HG03558 (cell line): ENCODE measurements around the gene UQCRC2.
A peak's percentile ranks its signal among the peaks of the same experiment; 100 is the strongest.
"Not testable (repeated sequence)": the region's sequence is repeated elsewhere in the genome, so short reads cannot be mapped to it uniquely, and the experiment has no call there.

ENCODE experiments used
- ATAC-seq: cut with Tn5 transposase; IDR thresholded peaks from one replicate; pipeline ENCODE4 v1.9.1; 2021; ENCODE audit warnings: moderate number of reproducible peaks; ENCODE audit not compliant: unreplicated experiment; ENCODE audit errors: extremely low read depth

Gene UQCRC2

GRCh38 chr16:21952793-21953540, at the start of gene UQCRC2:
Gene UQCRC2, plus strand, starts transcription at chr16:21953361. Its CDS starts 63 bp downstream, at chr16:21953424.
- peak; percentile 59 for ATAC-seq

- ATAC-seq, result not testable (repeated sequence)
Observed at GRCh38 chr16:21932650-21933049, 20.5 kb upstream of the UQCRC2 start.

GRCh38 chr16:21933316-21933715, 19.8 kb upstream of the UQCRC2 start:
- ATAC-seq, result not testable (repeated sequence)

- ATAC-seq, result not testable (repeated sequence)
Observed at GRCh38 chr16:21933790-21934189, 19.4 kb upstream of the UQCRC2 start.

DNA sequence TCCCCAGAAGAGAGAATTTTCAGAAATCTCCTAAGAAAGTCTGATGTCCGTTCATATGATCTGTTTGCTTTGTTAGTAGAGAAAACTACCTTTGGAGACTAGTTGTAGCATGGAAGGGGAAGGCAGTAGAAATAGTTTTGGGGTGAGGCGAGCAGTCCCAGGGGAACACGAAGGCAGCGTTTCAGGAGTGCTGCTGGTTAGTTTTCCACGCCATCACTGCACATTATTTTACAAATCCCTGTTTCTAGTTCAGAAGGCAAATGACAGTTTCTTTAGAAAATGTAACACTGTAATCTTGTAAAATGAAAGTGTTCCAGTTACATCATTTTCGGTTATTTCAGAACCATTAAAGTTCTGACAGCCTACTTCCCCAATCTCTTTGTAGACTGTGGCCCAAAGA, 16.9 kb upstream of the UQCRC2 start:
- ATAC-seq, result not testable (repeated sequence)

GRCh38 chr16:21937336-21937829, 15.8 kb upstream of the UQCRC2 start:
- no peak for ATAC-seq

- no peak for ATAC-seq
Observed at GRCh38 chr16:21940570-21940969, 12.6 kb upstream of the UQCRC2 start.

- ATAC-seq, result no peak
Observed at GRCh38 chr16:21943571-21943970, 9.6 kb upstream of the UQCRC2 start.

GRCh38 chr16:21946889-21947635, 6.1 kb upstream of the UQCRC2 start:
- no peak for ATAC-seq

DNA sequence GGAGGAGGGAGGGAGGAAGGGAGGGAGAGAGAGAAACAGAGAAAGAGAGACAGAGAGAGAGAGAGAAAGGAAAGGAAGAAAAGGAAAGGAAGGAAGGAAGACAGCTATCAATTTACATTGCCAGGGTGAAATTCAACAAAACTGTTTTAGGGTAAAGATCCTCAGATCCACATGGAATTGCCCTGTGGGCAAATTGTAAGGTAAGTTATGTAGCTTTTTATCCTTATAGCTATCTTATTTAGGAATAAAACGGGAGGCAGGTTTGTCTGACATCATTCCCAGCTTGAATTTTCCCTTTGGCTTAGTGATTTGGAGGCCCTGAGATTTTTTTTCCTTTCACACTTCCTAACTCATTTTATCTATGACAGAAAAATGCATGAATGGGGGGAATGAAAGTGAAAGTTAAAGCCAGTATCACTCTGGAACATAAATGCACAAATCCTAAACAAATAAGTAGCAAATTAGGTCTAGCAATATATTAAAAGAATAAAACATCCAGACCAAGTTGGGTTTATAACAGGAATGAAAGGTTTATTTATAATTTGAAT, 3.4 kb upstream of the UQCRC2 start:
- ATAC-seq, result no peak

DNA sequence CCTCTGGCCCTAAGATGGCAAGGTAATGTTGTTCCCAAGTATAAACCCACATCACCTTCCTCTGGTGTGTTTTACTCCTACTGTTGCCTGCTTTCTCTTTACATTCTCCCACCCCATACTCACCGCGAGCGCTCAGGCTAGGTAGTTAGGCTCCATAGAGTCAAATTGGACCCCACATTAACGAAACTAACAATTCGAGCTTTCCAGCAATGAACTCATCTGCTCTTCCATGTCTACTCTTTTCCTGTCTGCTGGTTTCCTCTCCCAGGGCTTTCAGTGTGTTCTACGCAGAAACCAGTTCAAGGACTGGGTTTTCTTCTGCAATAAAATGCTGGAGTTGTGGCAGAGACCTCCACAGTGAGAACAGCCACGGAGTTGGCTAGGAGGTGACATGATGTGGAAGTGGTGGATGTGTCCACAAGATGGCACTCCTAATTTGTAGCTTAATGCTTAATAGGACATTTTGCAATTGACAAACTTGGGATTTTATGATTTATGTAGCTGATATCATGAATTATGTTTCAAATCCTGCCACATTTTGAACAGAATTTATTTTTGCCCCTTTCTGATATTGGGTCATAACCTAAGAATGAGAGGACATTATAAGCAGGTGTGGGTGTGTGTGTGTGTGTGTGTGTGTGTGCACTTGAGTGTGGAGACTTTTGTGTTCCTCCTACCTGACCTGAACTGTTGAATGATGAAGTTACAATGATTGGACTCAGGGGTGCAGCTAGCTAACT, 2.2 kb upstream of the UQCRC2 start:
- ATAC-seq, result no peak

- ATAC-seq, result no peak
Observed at GRCh38 chr16:21952040-21952792, 945 bp upstream of the UQCRC2 start.

- no peak for ATAC-seq
Observed at GRCh38 chr16:21953541-21953902, 361 bp downstream of the UQCRC2 start.

DNA sequence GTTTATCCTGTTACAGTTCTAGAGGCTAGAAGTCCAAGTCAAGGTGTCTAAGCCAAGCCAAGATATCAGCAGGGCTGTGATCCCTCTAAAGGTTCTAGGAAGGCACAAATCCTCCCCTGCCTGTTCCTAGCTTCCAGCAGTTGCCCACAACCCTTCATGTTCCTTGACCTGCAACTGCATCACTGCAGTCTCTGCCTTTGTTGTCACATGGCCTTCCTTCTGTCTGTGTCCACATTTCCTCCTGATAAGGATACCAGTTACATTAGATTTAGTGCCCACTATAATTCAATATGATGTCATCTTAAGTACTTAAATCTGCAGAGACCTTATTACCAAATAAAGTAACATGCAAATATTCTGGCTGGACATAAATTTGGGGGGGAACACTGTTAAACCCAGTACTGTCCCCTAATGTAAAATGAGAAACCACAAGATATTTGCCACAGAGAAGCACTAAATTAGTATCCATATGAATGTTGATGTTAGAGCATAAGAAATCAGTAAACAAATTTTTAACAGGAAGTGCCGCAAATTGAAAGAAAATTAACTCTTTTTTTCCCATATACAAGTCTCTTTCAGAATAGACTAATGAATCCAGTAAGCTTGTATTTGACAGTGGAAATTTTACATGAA, 4.7 kb downstream of the UQCRC2 start:
- no peak for ATAC-seq

- no peak for ATAC-seq
Observed at GRCh38 chr16:21959050-21959449, 5.9 kb downstream of the UQCRC2 start.

- ATAC-seq, result no peak
Observed at GRCh38 chr16:21962475-21962874, 9.3 kb downstream of the UQCRC2 start.

- no peak for ATAC-seq
Observed at GRCh38 chr16:21963887-21964286, 10.7 kb downstream of the UQCRC2 start.

DNA sequence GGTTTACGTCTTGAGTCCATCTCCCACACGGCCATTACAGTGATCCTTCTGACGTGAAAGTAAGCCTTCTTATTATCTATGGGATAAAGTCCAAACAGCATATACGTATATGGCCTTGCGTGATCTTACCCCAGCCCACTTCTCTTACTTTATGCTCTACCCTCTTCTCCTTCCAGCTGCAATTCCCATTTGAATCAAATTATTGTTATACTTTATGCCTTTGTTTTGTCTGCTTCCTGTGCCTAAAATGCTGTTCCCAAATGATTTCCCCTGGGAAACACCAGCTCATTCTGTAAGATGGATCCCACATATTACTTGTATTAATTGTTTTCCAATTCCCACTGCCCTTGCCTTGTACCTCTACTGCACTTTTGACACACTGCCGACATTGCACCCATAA, 11.2 kb downstream of the UQCRC2 start:
- no peak for ATAC-seq

GRCh38 chr16:21971856-21972255, 18.7 kb downstream of the UQCRC2 start:
- ATAC-seq, result no peak
